ENCODE data around the gene AUTS2. TPM values are rescaled to one million over a fixed set of nuclear protein-coding genes. Genes with fewer than 3 reads are reported as not detected.

AUTS2 gene
- total and polyA plus RNA-seq, 9 of the 15 experiments (the other 6 are each of a cell fraction or from before 2014, with no cell fraction given): 0.58 TPM; not detected in 8

GRCh38 chr7:69656890-69657289 is 58.6 kb downstream of the AUTS2 start:
- Histone ChIP-seq H3K4me3 (no peak overlapping the region), H3K9ac (ENCODE audit: insufficient read depth in 1 of 2, low read depth in 2 of 2, low read length in 2 of 2) (no peak overlapping the region), H3K9me3 (replicated peaks; ENCODE audit: control insufficient read depth, insufficient read depth, low read depth, low read length) (no peaks in the 10 kb centered on the region), H3K4me2 (ENCODE audit: insufficient read depth, low read length) (no peak overlapping the region), H3K27ac (ENCODE audit: extremely low read depth, low read depth, low read length) (no peak overlapping the region), H3K36me3 (ENCODE audit: control insufficient read depth, insufficient read depth, low read length) (no peaks in the 10 kb centered on the region), H4K20me1 (replicated peaks; ENCODE audit: control insufficient read depth, insufficient read depth, low read length) (no peaks in the 10 kb centered on the region), H3K27me3 (ENCODE audit: control insufficient read depth in 2 of 2, insufficient read depth in 2 of 2, low read length in 2 of 2) (no peaks in the 10 kb centered on the region), H2AFZ (ENCODE audit: low read depth, low read length) (no peak overlapping the region), H3K79me2 (ENCODE audit: control insufficient read depth, insufficient read depth, low read length) (no peaks in the 10 kb centered on the region), H3K4me1 (replicated peaks in 1 of 2; ENCODE audit: control insufficient read depth in 2 of 2, insufficient read depth in 2 of 2, low read length in 2 of 2) (no peaks in the 10 kb centered on the region; a peak in 1 of 5 replicates), H3K9me1 (ENCODE audit: control insufficient read depth, insufficient read depth, low read length) (no peaks in the 10 kb centered on the region)
- ATAC-seq: no peak
- no peak for DNase-seq (ENCODE audit: extremely low read depth in 1 of 4, low spot score in 3 of 4)
- POLR2A ChIA-PET: no interaction called here
- no peak for FAIRE-seq
- in situ Hi-C loops (cut with MboI) (no loop called here), intact Hi-C loops (cut with micrococcal nuclease) (no loop called here)
- BruUV-seq (replicated peaks): no TSS peak
- CTCF ChIA-PET (ENCODE audit: low intra/inter-chr PET ratio): interaction anchor here (0.5 kb wide), 1 partner anchor 592 kb away, joined by 3 read pairs; no protein-coding TSS in a partner anchor
- 0% methylated on average over 5 of the region's 5 CpGs for WGBS (ENCODE audit: insufficient coverage, low coverage, missing lambda C conversion rate)
- TF ChIP-seq RBM17 (IDR thresholded peaks at IDR 0.05; ENCODE audit: borderline replicate concordance, low read depth, low read length) (no peak), NFXL1 (CRISPR knock-in tag; IDR thresholded peaks at IDR 0.05) (no peak), TFAP4 (CRISPR knock-in tag; IDR thresholded peaks at IDR 0.05; ENCODE audit: borderline replicate concordance) (no peak), U2AF2 (optimal IDR thresholded peaks at IDR 0.05; ENCODE audit: low read depth, low read length) (no peak), DMBX1 (CRISPR knock-in tag; IDR thresholded peaks at IDR 0.05; ENCODE audit: borderline replicate concordance) (no peak), ETS1 (conservative IDR thresholded peaks at IDR 0.05; ENCODE audit: control insufficient read depth, low read depth, low read length) (no peak), TFAM (CRISPR knock-in tag; conservative IDR thresholded peaks at IDR 0.05) (no peak), RFX5 (IDR thresholded peaks at IDR 0.05; ENCODE audit: low read depth, low read length) (no peak), CREB3 (tag; conservative IDR thresholded peaks at IDR 0.05; ENCODE audit: low read depth) (no peak), ESRRA (IDR thresholded peaks at IDR 0.05; ENCODE audit: borderline replicate concordance, low read depth) (no peak), RBM22 (IDR thresholded peaks at IDR 0.05; ENCODE audit: low read depth, low read length, poor library complexity, severe bottlenecking) (no peak), ZNF589 (CRISPR knock-in tag; IDR thresholded peaks at IDR 0.05; ENCODE audit: low read depth) (no peak), CAMTA2 (CRISPR knock-in tag; conservative IDR thresholded peaks at IDR 0.05) (no peak), ZKSCAN1 (IDR thresholded peaks at IDR 0.05; ENCODE audit: low read depth, low read length) (no peak), THRAP3 (IDR thresholded peaks at IDR 0.05; ENCODE audit: borderline replicate concordance) (no peak)
